Measurements from ENCODE around the gene GNG12. TPM values are rescaled to one million over a fixed set of nuclear protein-coding genes. Genes with fewer than 3 reads are reported as not detected.

The GNG12 gene
- total RNA-seq, 2 donors from 2014 or later, result 29.1 to 45.4 TPM

DNA sequence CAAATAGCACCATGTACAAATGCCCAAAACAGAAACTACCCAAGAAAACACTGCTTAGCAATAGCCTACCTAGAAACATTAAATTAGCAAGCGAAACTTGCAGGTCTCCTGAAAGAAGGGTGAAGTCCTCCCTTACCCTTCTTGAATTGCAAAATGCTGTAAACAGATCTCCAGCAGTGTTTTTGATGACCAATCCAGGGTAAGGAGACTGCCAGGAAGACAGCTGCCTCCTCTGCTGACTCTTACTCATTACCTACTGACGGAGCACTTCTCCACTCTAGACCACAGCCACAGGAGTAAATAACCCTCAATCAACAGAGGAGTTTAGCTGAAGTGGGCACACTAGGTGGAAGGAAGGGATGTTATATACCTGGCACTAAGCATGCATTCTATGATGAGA lies 180.5 kb downstream of the GNG12 start:
- TF ChIP-seq, protein P1, sequence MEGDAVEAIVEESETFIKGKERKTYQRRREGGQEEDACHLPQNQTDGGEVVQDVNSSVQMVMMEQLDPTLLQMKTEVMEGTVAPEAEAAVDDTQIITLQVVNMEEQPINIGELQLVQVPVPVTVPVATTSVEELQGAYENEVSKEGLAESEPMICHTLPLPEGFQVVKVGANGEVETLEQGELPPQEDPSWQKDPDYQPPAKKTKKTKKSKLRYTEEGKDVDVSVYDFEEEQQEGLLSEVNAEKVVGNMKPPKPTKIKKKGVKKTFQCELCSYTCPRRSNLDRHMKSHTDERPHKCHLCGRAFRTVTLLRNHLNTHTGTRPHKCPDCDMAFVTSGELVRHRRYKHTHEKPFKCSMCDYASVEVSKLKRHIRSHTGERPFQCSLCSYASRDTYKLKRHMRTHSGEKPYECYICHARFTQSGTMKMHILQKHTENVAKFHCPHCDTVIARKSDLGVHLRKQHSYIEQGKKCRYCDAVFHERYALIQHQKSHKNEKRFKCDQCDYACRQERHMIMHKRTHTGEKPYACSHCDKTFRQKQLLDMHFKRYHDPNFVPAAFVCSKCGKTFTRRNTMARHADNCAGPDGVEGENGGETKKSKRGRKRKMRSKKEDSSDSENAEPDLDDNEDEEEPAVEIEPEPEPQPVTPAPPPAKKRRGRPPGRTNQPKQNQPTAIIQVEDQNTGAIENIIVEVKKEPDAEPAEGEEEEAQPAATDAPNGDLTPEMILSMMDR (IDR thresholded peaks at IDR 0.05), result no peak
- H3K27ac ChIP-seq, result no peak overlapping the region
- H3K4me1 ChIP-seq, result no peaks in the 10 kb centered on the region
- H3K27me3 ChIP-seq, result no peaks in the 10 kb centered on the region
- no peak for DNase-seq (ENCODE audit: low spot score)
- H3K36me3 ChIP-seq, result no peaks in the 10 kb centered on the region
- no peaks in the 10 kb centered on the region for H3K9me3 ChIP-seq
- H3K4me3 ChIP-seq, result no peak overlapping the region

Other genes with a start within 250 kb of the GNG12 start
- gene GADD45A, start 148.3 kb downstream of the GNG12 start, total RNA-seq, result 10 to 100 TPM; 25.3 to 26.6 TPM
- 1 to 10 TPM in 1 of 2 donors, under 1 TPM in 1; 0.96 to 7.3 TPM for gene DIRAS3, start 217.2 kb upstream of the GNG12 start, total RNA-seq

Measured in right atrium auricular region (tissue), 2 donors.